ENCODE measurements around the gene FAM229B. TPM values are rescaled to one million over a fixed set of nuclear protein-coding genes. Genes with fewer than 3 reads are reported as not detected.

FAM229B gene
- total RNA-seq, 1 experiment from 2014 or later: 20.0 TPM

GRCh38 chr6:112081569-112081968 lies 5.8 kb upstream of the FAM229B start:
- DNase-seq (ENCODE audit: low spot score): no peak
- ChIA-PET POLR2A (no interaction called here), CTCF (interaction anchor here (0.8 kb wide), 1 partner anchor 64 kb away, joined by 3 read pairs; no protein-coding TSS in a partner anchor)
- Mint-ChIP-seq H3K27ac (no peak overlapping the region), H3K36me3 (peaks cover 8% of the 10 kb centered on the region), H3K27me3 (ENCODE audit: low read depth) (no peaks in the 10 kb centered on the region), H3K4me3 (no peak overlapping the region), H3K9me3 (no peaks in the 10 kb centered on the region), H3K4me1 (peaks cover 2% of the 10 kb centered on the region; the same call in 1 of the 2 replicates)
- TF ChIP-seq, protein P1, sequence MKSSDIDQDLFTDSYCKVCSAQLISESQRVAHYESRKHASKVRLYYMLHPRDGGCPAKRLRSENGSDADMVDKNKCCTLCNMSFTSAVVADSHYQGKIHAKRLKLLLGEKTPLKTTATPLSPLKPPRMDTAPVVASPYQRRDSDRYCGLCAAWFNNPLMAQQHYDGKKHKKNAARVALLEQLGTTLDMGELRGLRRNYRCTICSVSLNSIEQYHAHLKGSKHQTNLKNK (CRISPR knock-in tag; IDR thresholded peaks at IDR 0.05): no peak
- TF ChIP-seq E2F1 (CRISPR knock-in tag; IDR thresholded peaks at IDR 0.05) (no peak), ZNF121 (CRISPR knock-in tag; IDR thresholded peaks at IDR 0.05) (no peak), STAT6 (CRISPR knock-in tag; conservative IDR thresholded peaks at IDR 0.05; ENCODE audit: low read depth) (no peak), ATF6 (CRISPR knock-in tag; IDR thresholded peaks at IDR 0.05) (no peak), MYBL2 (CRISPR knock-in tag; IDR thresholded peaks at IDR 0.05) (no peak), AFF4 (CRISPR knock-in tag; IDR thresholded peaks at IDR 0.05; ENCODE audit: borderline replicate concordance) (no peak)
- ATAC-seq: no peak

- POLR2A ChIA-PET: no interaction called here
- H3K27ac Mint-ChIP-seq: no peak overlapping the region
- H3K4me3 Mint-ChIP-seq: peak overlapping the region; percentile 40
- no peaks in the 10 kb centered on the region for H3K27me3 Mint-ChIP-seq (ENCODE audit: low read depth)
- ATAC-seq: no peak
- peaks cover 5% of the 10 kb centered on the region; the same call in 1 of the 2 replicates for H3K4me1 Mint-ChIP-seq
- H3K36me3 Mint-ChIP-seq: no peaks in the 10 kb centered on the region; the same call in 1 of the 2 replicates
- DNase-seq (ENCODE audit: low spot score): no peak
- no peak for TF ChIP-seq JUN (CRISPR knock-in tag; IDR thresholded peaks at IDR 0.05)
- TF ChIP-seq GABPB1 (CRISPR knock-in tag; IDR thresholded peaks at IDR 0.05): no peak
- TF ChIP-seq OVOL2 (CRISPR knock-in tag; IDR thresholded peaks at IDR 0.05; ENCODE audit: borderline replicate concordance): no peak
- TF ChIP-seq NFATC4 (CRISPR knock-in tag; IDR thresholded peaks at IDR 0.05): no peak
- TF ChIP-seq NFE2L1 (CRISPR knock-in tag; IDR thresholded peaks at IDR 0.05): no peak
- H3K9me3 Mint-ChIP-seq: no peaks in the 10 kb centered on the region
- CTCF ChIA-PET: interaction anchor here (0.8 to 1.3 kb wide), 2 partner anchors 60 to 77 kb away, joined by 3 to 7 read pairs; no protein-coding TSS in a partner anchor
These were observed 1.9 kb upstream of the FAM229B start for GRCh38 chr6:112085286-112086065.

All from WTC11 (cell line).